Thyroid gland (tissue), 4 donors: ENCODE results near the gene SCFD2.

Source experiments
- CTCF ChIP-seq, 6 experiments: fragments of 200-600 bp in 3 of 6; fragments of 450-650 bp in 3 of 6; sonication (generic) in 3 of 6; IDR thresholded peaks; one replicate each; pipeline ENCODE4 v1.5.1; 2016 to 2019; ENCODE audit warnings: antibody characterized with exemption in 6 of 6, mild to moderate bottlenecking in 2 of 6, inconsistent platforms in 1 of 6, moderate library complexity in 1 of 6
- POLR2A ChIP-seq, 2 donors: fragments of 450-650 bp; IDR thresholded peaks; one replicate each; pipeline ENCODE4 v1.6.1; 2017; ENCODE audit warnings: antibody characterized with exemption in 2 of 2, mild to moderate bottlenecking in 2 of 2, moderate library complexity in 1 of 2

- TF ChIP-seq CTCF (IDR thresholded peaks at IDR 0.05), result no peak
- TF ChIP-seq POLR2A (IDR thresholded peaks at IDR 0.05), result no peak
These were observed 523.1 kb downstream of the SCFD2 start for GRCh38 chr4:52842792-52843191.
